Measurements from ENCODE around the gene TWIST2. TPM values are rescaled to one million over a fixed set of nuclear protein-coding genes. Genes with fewer than 3 reads are reported as not detected.

TWIST2 gene
- total and polyA plus RNA-seq, 9 of the 15 experiments (the other 6 are each of a cell fraction or from before 2014, with no cell fraction given): not detected

DNA sequence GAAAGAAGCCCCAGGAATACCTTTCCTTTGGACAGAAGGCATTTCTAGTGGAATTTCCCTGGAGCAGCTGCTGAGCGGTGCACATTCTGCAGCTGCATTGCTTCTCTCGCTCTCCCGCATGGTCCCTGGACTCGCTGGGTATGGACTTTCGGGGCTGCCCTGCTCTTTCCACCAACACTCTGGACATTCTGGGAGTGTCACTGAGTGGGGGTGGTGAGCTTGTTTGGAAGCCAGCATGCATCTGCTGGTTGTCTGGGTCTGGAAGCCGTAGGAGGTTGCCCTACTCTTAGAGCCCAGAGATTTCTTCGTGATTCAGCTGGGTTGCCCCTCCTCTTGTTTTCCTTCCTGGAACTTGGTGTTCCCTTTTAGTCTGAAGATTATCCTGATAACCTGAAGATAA, 52.6 kb downstream of the TWIST2 start:
- H3K9ac ChIP-seq (ENCODE audit: insufficient read depth in 1 of 2, low read depth in 2 of 2, low read length in 2 of 2): no peak overlapping the region
- 0% methylated on average over 7 of the region's 7 CpGs for WGBS (ENCODE audit: insufficient coverage, low coverage, missing lambda C conversion rate)
- H2AFZ ChIP-seq (ENCODE audit: low read depth, low read length): no peak overlapping the region
- no TSS peak for BruUV-seq (replicated peaks)
- FAIRE-seq (no peak), ATAC-seq (no peak), DNase-seq (ENCODE audit: extremely low read depth in 1 of 4, low spot score in 3 of 4) (no peak)
- no peak overlapping the region for H3K4me3 ChIP-seq
- in situ Hi-C loops (cut with MboI) (no loop called here), intact Hi-C loops (cut with micrococcal nuclease) (no loop called here)
- no peaks in the 10 kb centered on the region for H3K9me1 ChIP-seq (ENCODE audit: control insufficient read depth, insufficient read depth, low read length)
- H3K9me3 ChIP-seq (replicated peaks; ENCODE audit: control insufficient read depth, insufficient read depth, low read depth, low read length): no peaks in the 10 kb centered on the region
- no peak overlapping the region for H3K4me2 ChIP-seq (ENCODE audit: insufficient read depth, low read length)
- no peaks in the 10 kb centered on the region for H3K79me2 ChIP-seq (ENCODE audit: control insufficient read depth, insufficient read depth, low read length)
- no peaks in the 10 kb centered on the region for H4K20me1 ChIP-seq (replicated peaks; ENCODE audit: control insufficient read depth, insufficient read depth, low read length)
- ChIA-PET POLR2A (no interaction called here), CTCF (ENCODE audit: low intra/inter-chr PET ratio) (no interaction called here)
- H3K27ac ChIP-seq (ENCODE audit: extremely low read depth, low read depth, low read length): no peak overlapping the region
- peaks cover 0 to 17% of the 10 kb centered on the region in 2 experiments; a peak in 2 of 5 replicates for H3K27me3 ChIP-seq (ENCODE audit: control insufficient read depth in 2 of 2, insufficient read depth in 2 of 2, low read length in 2 of 2)
- H3K36me3 ChIP-seq (ENCODE audit: control insufficient read depth, insufficient read depth, low read length): no peaks in the 10 kb centered on the region
- no peaks in the 10 kb centered on the region for H3K4me1 ChIP-seq (replicated peaks in 1 of 2; ENCODE audit: control insufficient read depth in 2 of 2, insufficient read depth in 2 of 2, low read length in 2 of 2)
- TF ChIP-seq ZBTB1 (CRISPR knock-in tag; IDR thresholded peaks at IDR 0.05; ENCODE audit: borderline replicate concordance, low read depth) (no peak), SPI1 (IDR thresholded peaks at IDR 0.05; ENCODE audit: borderline replicate concordance, low read depth, low read length) (no peak), ZNF445 (CRISPR knock-in tag; IDR thresholded peaks at IDR 0.05; ENCODE audit: low read depth) (no peak), MAFG (tag; conservative IDR thresholded peaks at IDR 0.05) (no peak), SREBF2 (CRISPR knock-in tag; IDR thresholded peaks at IDR 0.05) (no peak), RBM34 (IDR thresholded peaks at IDR 0.05; ENCODE audit: borderline replicate concordance, insufficient read depth, low read length) (no peak), HDAC3 (IDR thresholded peaks at IDR 0.05; ENCODE audit: borderline replicate concordance, partially characterized antibody) (no peak), TCFL5 (CRISPR knock-in tag; conservative IDR thresholded peaks at IDR 0.05) (no peak)
- TF ChIP-seq, protein P1, sequence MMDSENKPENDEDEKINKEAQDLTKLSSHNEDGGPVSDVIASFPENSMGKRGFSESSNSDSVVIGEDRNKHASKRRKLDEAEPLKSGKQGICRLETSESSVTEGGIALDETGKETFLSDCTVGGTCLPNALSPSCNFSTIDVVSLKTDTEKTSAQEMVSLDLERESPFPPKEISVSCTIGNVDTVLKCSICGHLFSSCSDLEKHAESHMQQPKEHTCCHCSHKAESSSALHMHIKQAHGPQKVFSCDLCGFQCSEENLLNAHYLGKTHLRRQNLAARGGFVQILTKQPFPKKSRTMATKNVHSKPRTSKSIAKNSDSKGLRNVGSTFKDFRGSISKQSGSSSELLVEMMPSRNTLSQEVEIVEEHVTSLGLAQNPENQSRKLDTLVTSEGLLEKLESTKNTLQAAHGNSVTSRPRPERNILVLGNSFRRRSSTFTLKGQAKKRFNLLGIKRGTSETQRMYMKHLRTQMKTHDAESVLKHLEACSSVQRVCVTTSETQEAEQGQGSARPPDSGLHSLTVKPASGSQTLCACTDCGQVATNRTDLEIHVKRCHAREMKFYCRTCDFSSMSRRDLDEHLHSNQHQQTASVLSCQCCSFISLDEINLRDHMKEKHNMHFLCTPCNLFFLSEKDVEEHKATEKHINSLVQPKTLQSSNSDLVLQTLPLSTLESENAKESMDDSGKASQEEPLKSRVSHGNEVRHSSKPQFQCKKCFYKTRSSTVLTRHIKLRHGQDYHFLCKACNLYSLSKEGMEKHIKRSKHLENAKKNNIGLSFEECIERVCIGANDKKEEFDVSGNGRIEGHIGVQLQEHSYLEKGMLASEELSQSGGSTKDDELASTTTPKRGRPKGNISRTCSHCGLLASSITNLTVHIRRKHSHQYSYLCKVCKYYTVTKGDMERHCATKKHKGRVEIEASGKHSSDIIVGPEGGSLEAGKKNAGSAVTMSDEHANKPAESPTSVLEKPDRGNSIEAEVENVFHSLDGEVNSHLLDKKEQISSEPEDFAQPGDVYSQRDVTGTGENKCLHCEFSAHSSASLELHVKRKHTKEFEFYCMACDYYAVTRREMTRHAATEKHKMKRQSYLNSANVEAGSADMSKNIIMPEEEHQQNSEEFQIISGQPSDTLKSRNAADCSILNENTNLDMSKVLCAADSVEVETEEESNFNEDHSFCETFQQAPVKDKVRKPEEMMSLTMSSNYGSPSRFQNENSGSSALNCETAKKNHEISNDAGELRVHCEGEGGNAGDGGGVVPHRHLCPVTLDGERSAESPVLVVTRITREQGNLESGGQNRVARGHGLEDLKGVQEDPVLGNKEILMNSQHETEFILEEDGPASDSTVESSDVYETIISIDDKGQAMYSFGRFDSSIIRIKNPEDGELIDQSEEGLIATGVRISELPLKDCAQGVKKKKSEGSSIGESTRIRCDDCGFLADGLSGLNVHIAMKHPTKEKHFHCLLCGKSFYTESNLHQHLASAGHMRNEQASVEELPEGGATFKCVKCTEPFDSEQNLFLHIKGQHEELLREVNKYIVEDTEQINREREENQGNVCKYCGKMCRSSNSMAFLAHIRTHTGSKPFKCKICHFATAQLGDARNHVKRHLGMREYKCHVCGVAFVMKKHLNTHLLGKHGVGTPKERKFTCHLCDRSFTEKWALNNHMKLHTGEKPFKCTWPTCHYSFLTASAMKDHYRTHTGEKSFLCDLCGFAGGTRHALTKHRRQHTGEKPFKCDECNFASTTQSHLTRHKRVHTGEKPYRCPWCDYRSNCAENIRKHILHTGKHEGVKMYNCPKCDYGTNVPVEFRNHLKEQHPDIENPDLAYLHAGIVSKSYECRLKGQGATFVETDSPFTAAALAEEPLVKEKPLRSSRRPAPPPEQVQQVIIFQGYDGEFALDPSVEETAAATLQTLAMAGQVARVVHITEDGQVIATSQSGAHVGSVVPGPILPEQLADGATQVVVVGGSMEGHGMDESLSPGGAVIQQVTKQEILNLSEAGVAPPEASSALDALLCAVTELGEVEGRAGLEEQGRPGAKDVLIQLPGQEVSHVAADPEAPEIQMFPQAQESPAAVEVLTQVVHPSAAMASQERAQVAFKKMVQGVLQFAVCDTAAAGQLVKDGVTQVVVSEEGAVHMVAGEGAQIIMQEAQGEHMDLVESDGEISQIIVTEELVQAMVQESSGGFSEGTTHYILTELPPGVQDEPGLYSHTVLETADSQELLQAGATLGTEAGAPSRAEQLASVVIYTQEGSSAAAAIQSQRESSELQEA (IDR thresholded peaks at IDR 0.05; ENCODE audit: low read depth): no peak

Measured in K562 (cell line).